CD4-positive, CD25-positive, alpha-beta regulatory T cell (primary cell): Measurements from ENCODE around the gene SYNJ1. TPM values are rescaled to one million over a fixed set of nuclear protein-coding genes. Genes with fewer than 3 reads are reported as not detected.
A peak's percentile ranks its signal among the peaks of the same experiment; 100 is the strongest.
"Not testable (repeated sequence)": the region's sequence is repeated elsewhere in the genome, so short reads cannot be mapped to it uniquely, and the experiment has no call there.

Source experiments
- ATAC-seq, 2 donors: fragments of 150-1000 bp; cut with Tn5 transposase; one replicate each; pipeline ENCODE4 v1.10.0; 2021; ENCODE audit warnings: low read depth in 2 of 2, moderate number of reproducible peaks in 2 of 2, moderate library complexity in 1 of 2
- DNase-seq, 3 donors: peaks; one replicate each; pipeline versions ENCODE4 v3.0.0 to v3.0.0-alpha.2; 2012 to 2022; ENCODE audit warnings: mixed read lengths in 1 of 3
- H3K27ac ChIP-seq: one replicate; pipeline ENCODE4 v1.7.0; 2013; ENCODE audit warnings: mild to moderate bottlenecking, low read length; ENCODE audit not compliant: insufficient read depth, poor library complexity, severe bottlenecking
- H3K27me3 ChIP-seq: one replicate; pipeline ENCODE4 v1.7.0; 2013; ENCODE audit warnings: low read length; ENCODE audit not compliant: control insufficient read depth, insufficient read depth
- H3K36me3 ChIP-seq: one replicate; pipeline ENCODE4 v1.7.0; 2013; ENCODE audit warnings: mild to moderate bottlenecking, low read length, moderate library complexity; ENCODE audit not compliant: control insufficient read depth, insufficient read depth
- H3K4me1 ChIP-seq: 2 replicates; pipeline ENCODE4 v1.7.0; 2013; ENCODE audit warnings: mild to moderate bottlenecking, low read length; ENCODE audit not compliant: insufficient read depth, control insufficient read depth, poor library complexity, severe bottlenecking
- H3K4me3 ChIP-seq: one replicate; pipeline ENCODE4 v1.7.0; 2013; ENCODE audit warnings: low read depth, mild to moderate bottlenecking, low read length, moderate library complexity
- H3K9me3 ChIP-seq, 2 experiments: 1 replicate in 1 of 2; 2 replicates in 1 of 2; pipeline ENCODE4 v1.7.0; 2013; ENCODE audit warnings: low read length in 2 of 2, mild to moderate bottlenecking in 1 of 2, moderate library complexity in 1 of 2; ENCODE audit not compliant: control insufficient read depth in 2 of 2
- H3K27ac Mint-ChIP-seq, 3 donors: one replicate each; pipeline ENCODE4 v1.8.0; 2020 to 2022; ENCODE audit warnings: mild to moderate bottlenecking in 3 of 3, mixed read lengths in 3 of 3, moderate library complexity in 2 of 3
- H3K27me3 Mint-ChIP-seq: one replicate; pipeline ENCODE4 v1.8.0; 2022; ENCODE audit warnings: mild to moderate bottlenecking, mixed read lengths
- H3K36me3 Mint-ChIP-seq: one replicate; pipeline ENCODE4 v1.8.0; 2020; ENCODE audit warnings: mixed read lengths
- H3K4me1 Mint-ChIP-seq, 4 donors: one replicate each; pipeline ENCODE4 v1.8.0; 2020 to 2022; ENCODE audit warnings: mixed read lengths in 4 of 4, mild to moderate bottlenecking in 1 of 4
- H3K4me3 Mint-ChIP-seq, 4 donors: one replicate each; pipeline ENCODE4 v1.8.0; 2020 to 2022; ENCODE audit warnings: mild to moderate bottlenecking in 4 of 4, mixed read lengths in 4 of 4, moderate library complexity in 3 of 4
- H3K9me3 Mint-ChIP-seq, 7 donors: one replicate each; pipeline ENCODE4 v1.8.0; 2020 to 2022; ENCODE audit warnings: mixed read lengths in 7 of 7, mild to moderate bottlenecking in 3 of 7, moderate library complexity in 2 of 7
- polyA plus RNA-seq, 4 donors: library from polyadenylated mRNA; unstranded; fragments of 300-500 nt; fragmentation: Illumina TruSeq; gene quantifications; one replicate each; pipeline ENCODE4 v1.2.3, GENCODE V29; 2021
- total RNA-seq: library from RNA; stranded (reverse); gene quantifications from one replicate; pipeline ENCODE4 v1.2.3, GENCODE V29; 2022

Gene SYNJ1
- total and polyA plus RNA-seq, 5 donors from 2014 or later: 4.4 to 25.6 (median 6.4) TPM

DNA sequence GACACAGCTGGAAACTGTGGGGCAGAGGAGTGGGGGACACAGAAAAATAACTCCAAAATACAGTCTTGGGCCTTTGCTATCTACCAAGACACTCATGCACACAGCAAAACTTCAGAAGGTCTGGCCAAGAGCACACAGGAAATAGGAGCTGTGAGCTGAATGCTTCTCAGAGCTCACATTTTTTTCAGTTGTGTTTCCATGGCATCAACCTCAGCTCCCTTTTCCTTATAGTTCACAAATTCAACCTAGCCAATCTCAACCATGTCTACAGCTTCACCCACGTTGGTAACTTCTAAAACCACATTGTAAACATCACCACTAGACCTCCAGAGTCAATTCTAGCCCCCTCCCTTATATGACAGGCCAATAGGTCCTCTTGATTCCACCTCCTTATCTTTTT, 19.6 kb upstream of the SYNJ1 start:
- peaks cover 86% of the 10 kb centered on the region for H3K36me3 ChIP-seq
- Mint-ChIP-seq H3K27ac (peak overlapping the region in 2 of 3 donors; percentile 2 to 76), H3K27me3 (no peaks in the 10 kb centered on the region), H3K4me1 (peaks cover 4 to 16% (median 9%) of the 10 kb centered on the region in 4 donors), H3K36me3 (peaks cover 66% of the 10 kb centered on the region), H3K4me3 (no peak overlapping the region), H3K9me3 (no peaks in the 10 kb centered on the region)
- H3K4me3 ChIP-seq: no peak overlapping the region
- DNase-seq (peak in 1 of 3 donors; percentile 16), ATAC-seq (no peak)
- no peaks in the 10 kb centered on the region for H3K27me3 ChIP-seq
- no peaks in the 10 kb centered on the region for H3K4me1 ChIP-seq
- no peaks in the 10 kb centered on the region for H3K9me3 ChIP-seq
- no peak overlapping the region for H3K27ac ChIP-seq

DNA sequence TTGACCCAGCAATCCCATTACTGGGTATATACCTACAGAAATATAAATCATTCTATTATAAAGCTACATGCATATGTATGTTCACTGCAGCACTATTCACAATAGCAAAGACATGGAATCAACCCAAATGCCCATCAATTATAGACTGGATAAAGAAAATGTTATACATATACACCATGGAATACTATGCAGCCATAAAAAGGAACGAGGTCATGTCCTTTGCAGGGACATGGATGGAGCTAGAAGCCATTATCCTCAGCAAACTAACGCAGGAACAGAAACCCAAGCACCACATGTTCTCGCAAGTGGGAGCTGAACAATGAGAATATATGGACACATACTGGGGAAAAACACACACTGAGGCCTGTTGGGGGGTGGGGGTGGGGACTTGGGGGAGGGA, 18.9 kb upstream of the SYNJ1 start:
- not testable (repeated sequence) for H3K27me3 Mint-ChIP-seq, H3K27ac ChIP-seq, H3K9me3 ChIP-seq, H3K4me3 ChIP-seq, H3K4me3 Mint-ChIP-seq, H3K9me3 Mint-ChIP-seq, ATAC-seq, H3K27me3 ChIP-seq, H3K4me1 ChIP-seq, DNase-seq
- Mint-ChIP-seq H3K27ac (peak overlapping the region in 2 of 3 donors; percentile 57 to 76), H3K36me3 (peaks cover 65% of the 10 kb centered on the region), H3K4me1 (peaks cover 4 to 16% (median 9%) of the 10 kb centered on the region in 4 donors)
- H3K36me3 ChIP-seq: peaks cover 86% of the 10 kb centered on the region

DNA sequence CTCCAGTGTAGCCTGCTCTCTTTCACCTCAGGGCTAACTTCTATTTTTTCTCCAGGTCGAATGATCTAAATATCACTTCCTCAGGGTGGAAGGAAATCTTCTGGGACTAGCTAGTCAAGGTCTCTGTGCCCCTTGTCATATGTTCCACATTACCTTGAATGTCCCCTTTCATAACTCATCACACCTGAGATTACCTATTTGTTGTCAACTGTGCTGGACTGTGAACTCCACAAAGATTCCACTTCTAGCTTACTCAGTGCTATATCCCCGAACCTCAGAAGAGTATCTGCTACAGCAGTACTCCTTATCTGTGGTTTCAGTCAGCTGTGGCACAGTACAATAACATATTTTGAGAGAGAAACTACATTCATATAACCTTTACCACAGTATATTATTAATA, 14.6 kb upstream of the SYNJ1 start:
- H3K4me1 ChIP-seq: no peaks in the 10 kb centered on the region
- H3K27me3 ChIP-seq: no peaks in the 10 kb centered on the region
- H3K27ac Mint-ChIP-seq: no peak overlapping the region
- H3K27me3 Mint-ChIP-seq: no peaks in the 10 kb centered on the region
- peaks cover 9 to 16% (median 11%) of the 10 kb centered on the region in 4 donors for H3K4me1 Mint-ChIP-seq
- DNase-seq (no peak), ATAC-seq (no peak)
- no peak overlapping the region for H3K4me3 ChIP-seq
- H3K4me3 Mint-ChIP-seq: no peak overlapping the region
- no peaks in the 10 kb centered on the region for H3K9me3 ChIP-seq
- H3K36me3 ChIP-seq: peaks cover 79% of the 10 kb centered on the region
- no peak overlapping the region for H3K27ac ChIP-seq
- peaks cover 66% of the 10 kb centered on the region for H3K36me3 Mint-ChIP-seq
- H3K9me3 Mint-ChIP-seq: no peaks in the 10 kb centered on the region

DNA sequence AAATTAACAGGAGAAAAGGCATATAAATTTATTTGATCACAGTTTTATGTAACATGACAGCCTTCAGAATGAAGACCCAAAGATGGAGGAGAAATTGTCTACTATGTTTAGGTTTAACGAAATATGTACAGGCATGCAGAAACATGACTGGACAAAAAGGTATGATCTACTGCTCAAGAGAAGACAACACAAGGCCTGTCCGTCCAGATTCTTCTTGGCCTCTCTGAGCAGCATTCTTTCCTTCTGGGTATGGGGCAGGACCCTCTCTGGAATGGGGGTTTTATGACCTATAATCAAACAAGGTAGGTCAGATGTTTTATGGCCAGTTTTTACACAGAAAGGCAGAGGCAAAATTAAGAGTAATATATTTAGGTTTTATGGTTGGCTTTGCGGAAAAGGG, 13.5 kb upstream of the SYNJ1 start:
- H3K27ac Mint-ChIP-seq: no peak overlapping the region
- peaks cover 55% of the 10 kb centered on the region for H3K36me3 Mint-ChIP-seq
- no peak overlapping the region for H3K4me3 ChIP-seq
- H3K9me3 Mint-ChIP-seq: no peaks in the 10 kb centered on the region
- no peak overlapping the region for H3K27ac ChIP-seq
- H3K27me3 ChIP-seq: no peaks in the 10 kb centered on the region
- DNase-seq (no peak), ATAC-seq (no peak)
- no peaks in the 10 kb centered on the region for H3K4me1 ChIP-seq
- H3K27me3 Mint-ChIP-seq: no peaks in the 10 kb centered on the region
- no peak overlapping the region for H3K4me3 Mint-ChIP-seq
- peaks cover 8 to 11% (median 9%) of the 10 kb centered on the region in 4 donors for H3K4me1 Mint-ChIP-seq
- peaks cover 82% of the 10 kb centered on the region for H3K36me3 ChIP-seq
- H3K9me3 ChIP-seq: no peaks in the 10 kb centered on the region

DNA sequence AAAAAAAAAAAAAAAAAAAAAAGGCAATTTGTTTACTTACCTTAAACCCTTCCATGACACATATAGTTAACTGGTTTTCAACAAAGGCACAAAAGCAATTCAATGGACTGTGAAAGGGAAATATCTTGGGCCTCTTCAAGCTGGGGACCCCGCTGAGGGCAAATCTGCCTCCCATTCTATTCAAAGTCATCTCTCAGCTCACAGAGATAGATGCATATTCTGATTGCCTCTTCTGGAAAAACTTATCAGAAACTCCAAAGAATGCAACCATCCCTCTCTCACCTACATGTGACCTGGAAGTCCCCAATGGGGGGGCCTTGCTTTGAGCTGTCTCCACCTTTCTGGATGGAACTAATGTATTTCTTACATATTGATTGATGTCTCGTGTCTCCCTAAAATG, 12.1 kb upstream of the SYNJ1 start:
- Mint-ChIP-seq H3K27ac (peak overlapping the region in 1 of 3 donors; percentile 14), H3K27me3 (no peaks in the 10 kb centered on the region), H3K9me3 (no peaks in the 10 kb centered on the region), H3K4me1 (peaks cover 10 to 16% (median 12%) of the 10 kb centered on the region in 4 donors), H3K4me3 (no peak overlapping the region), H3K36me3 (peaks cover 50% of the 10 kb centered on the region)
- Histone ChIP-seq H3K27me3 (no peaks in the 10 kb centered on the region), H3K27ac (no peak overlapping the region), H3K36me3 (peaks cover 74% of the 10 kb centered on the region), H3K4me1 (no peaks in the 10 kb centered on the region), H3K9me3 (no peaks in the 10 kb centered on the region), H3K4me3 (no peak overlapping the region)
- ATAC-seq (no peak), DNase-seq (no peak)

DNA sequence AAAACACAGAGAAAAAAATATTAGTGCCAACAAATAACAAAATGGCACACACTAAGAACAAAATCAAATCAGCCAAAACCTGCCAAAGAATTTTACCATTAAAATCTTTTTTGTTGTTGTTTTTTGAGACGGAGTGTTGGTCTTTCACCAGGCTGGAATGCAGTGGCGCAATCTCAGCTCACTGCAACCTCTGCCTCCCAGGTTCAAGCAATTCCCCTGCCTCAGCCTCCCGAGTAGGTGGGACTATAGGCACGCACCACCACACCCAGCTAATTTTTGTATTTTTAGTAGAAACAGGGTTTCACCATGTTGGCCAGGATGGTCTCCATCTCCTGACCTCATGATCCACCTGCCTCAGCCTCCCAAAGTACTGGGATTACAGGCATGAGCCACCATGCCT, 8.3 kb upstream of the SYNJ1 start:
- not testable (repeated sequence) for H3K4me3 ChIP-seq, DNase-seq, ATAC-seq, H3K9me3 ChIP-seq, H3K27ac Mint-ChIP-seq, H3K27me3 ChIP-seq, H3K4me3 Mint-ChIP-seq, H3K9me3 Mint-ChIP-seq, H3K27ac ChIP-seq, H3K27me3 Mint-ChIP-seq, H3K4me1 ChIP-seq
- H3K36me3 Mint-ChIP-seq: peaks cover 41% of the 10 kb centered on the region
- peaks cover 57% of the 10 kb centered on the region for H3K36me3 ChIP-seq
- peaks cover 22 to 30% (median 27%) of the 10 kb centered on the region in 4 donors for H3K4me1 Mint-ChIP-seq

DNA sequence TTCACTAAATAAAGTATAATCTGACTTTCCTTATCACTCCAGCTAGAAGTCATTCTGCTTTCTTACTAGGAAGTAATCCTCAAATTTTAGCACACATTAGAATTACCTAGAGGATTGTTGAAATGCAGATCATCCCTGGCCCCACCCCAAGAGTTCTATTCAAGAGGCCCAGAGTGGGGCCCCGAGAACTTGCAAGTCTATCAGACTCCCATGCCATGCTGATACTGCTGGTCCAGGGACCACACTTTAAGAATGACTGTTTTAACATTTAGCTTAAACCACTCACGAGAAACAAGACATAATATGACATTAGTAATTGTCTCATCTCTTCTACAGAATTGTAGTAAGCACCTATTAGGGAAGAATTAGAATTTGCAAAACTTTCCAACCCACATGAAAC, 7.7 kb upstream of the SYNJ1 start:
- no peaks in the 10 kb centered on the region for H3K9me3 ChIP-seq
- peaks cover 36% of the 10 kb centered on the region for H3K36me3 Mint-ChIP-seq
- peaks cover 22 to 36% (median 29%) of the 10 kb centered on the region in 4 donors for H3K4me1 Mint-ChIP-seq
- H3K4me3 ChIP-seq: no peak overlapping the region
- peaks cover 14% of the 10 kb centered on the region for H3K4me1 ChIP-seq
- H3K36me3 ChIP-seq: peaks cover 52% of the 10 kb centered on the region
- DNase-seq (no peak), ATAC-seq (no peak)
- H3K4me3 Mint-ChIP-seq: peak overlapping the region in 1 of 4 donors; percentile 25
- H3K27ac Mint-ChIP-seq: peak overlapping the region in 1 of 3 donors; percentile 32
- no peaks in the 10 kb centered on the region for H3K27me3 Mint-ChIP-seq
- no peaks in the 10 kb centered on the region for H3K27me3 ChIP-seq
- H3K9me3 Mint-ChIP-seq: no peaks in the 10 kb centered on the region
- H3K27ac ChIP-seq: no peak overlapping the region

DNA sequence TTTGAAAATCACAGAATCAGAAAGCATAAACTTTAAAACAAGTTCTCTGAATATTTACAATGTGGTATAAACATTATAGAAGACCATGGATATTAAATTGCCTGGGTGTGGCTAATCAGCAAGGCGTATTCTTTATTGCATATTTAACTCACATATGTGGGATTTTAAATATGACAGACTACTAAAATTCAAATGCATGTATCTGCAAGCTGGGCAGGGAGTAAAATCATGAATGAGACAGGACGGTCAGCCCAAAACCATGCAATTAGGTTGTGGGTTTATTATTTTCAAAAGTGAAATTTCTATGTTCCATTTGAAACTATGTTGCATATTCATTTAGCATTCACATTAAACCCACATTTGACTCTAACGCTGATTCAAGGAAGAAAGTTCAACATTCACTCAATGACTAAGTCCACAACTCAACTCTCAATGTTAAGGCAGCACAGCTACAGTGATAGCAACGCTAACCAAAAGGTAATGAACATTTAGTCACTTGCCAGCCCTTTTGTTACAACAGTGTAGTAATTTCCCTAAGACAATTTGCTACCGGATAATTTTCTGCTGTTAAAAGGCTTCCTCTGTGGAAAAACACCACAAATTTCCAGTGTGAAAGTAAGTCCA, 6.3 kb upstream of the SYNJ1 start:
- H3K27me3 ChIP-seq: no peaks in the 10 kb centered on the region
- no peaks in the 10 kb centered on the region for H3K27me3 Mint-ChIP-seq
- ATAC-seq (no peak), DNase-seq (no peak)
- no peak overlapping the region for H3K4me3 Mint-ChIP-seq
- no peaks in the 10 kb centered on the region for H3K9me3 Mint-ChIP-seq
- H3K9me3 ChIP-seq: no peaks in the 10 kb centered on the region
- no peak overlapping the region for H3K27ac ChIP-seq
- peaks cover 25 to 46% (median 37%) of the 10 kb centered on the region in 4 donors for H3K4me1 Mint-ChIP-seq
- H3K36me3 Mint-ChIP-seq: peaks cover 28% of the 10 kb centered on the region
- no peak overlapping the region for H3K4me3 ChIP-seq
- peaks cover 41% of the 10 kb centered on the region for H3K36me3 ChIP-seq
- H3K27ac Mint-ChIP-seq: no peak overlapping the region
- H3K4me1 ChIP-seq: peaks cover 16% of the 10 kb centered on the region
